ENCODE measurements around the gene CHST8.

CHST8 gene

DNA sequence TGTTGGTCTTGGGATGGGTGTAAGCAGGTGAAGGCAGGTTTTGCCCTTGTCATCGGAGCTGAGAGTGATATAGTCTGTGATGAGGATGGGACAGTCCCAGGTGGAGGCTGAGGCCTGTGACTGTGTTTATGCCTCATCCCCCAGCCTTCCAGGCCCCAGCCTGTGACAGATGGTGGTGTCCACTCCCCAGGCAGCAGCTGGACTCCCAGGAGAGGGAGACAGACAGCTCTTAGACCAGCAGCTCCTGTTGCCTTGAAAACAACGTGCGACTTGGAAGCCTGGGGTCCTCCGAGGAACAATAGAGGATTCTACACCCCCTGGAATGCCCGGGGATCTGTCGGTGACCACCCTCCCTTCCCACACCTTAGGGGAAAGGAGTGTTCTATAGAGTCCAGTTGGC is 63.8 kb downstream of the CHST8 start:
- Histone ChIP-seq H3K9ac (ENCODE audit: low read depth, low read length) (no peak overlapping the region), H3K9me3 (ENCODE audit: control insufficient read depth, insufficient read depth, low read length) (no peaks in the 10 kb centered on the region), H3K4me1 (ENCODE audit: control insufficient read depth, insufficient read depth, low read length) (peaks cover 3% of the 10 kb centered on the region; the same call in 1 of the 2 replicates), H3K4me3 (ENCODE audit: low read depth, low read length) (no peak overlapping the region), H3K27me3 (ENCODE audit: control insufficient read depth, insufficient read depth, low read length) (no peaks in the 10 kb centered on the region), H3K27ac (ENCODE audit: low read depth, low read length) (no peak overlapping the region), H3K36me3 (ENCODE audit: control insufficient read depth, insufficient read depth, low read length) (peaks cover 4% of the 10 kb centered on the region)

DNA sequence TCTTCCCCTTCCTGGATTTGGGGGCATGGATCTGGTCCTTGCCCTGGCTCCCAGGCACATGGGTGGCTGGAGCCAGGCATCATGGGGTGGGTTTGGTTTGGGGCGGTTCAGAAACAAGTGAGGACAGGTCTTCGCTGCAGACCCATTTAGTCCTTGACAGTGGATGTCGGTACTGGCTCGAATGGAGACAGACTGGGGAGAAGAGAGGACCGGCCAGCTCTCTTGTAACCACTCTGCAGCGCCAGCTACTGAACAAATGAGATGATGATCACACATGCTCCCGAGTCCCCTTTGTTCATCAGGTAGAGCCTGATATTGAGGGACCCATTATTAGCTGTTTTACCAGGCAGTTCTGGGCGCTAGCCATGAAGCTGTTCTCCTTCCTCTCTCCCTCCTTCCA is 64.5 kb downstream of the CHST8 start:
- H3K4me3 ChIP-seq (ENCODE audit: low read depth, low read length) = no peak overlapping the region
- H3K27ac ChIP-seq (ENCODE audit: low read depth, low read length) = no peak overlapping the region
- H3K9me3 ChIP-seq (ENCODE audit: control insufficient read depth, insufficient read depth, low read length) = no peaks in the 10 kb centered on the region
- H3K9ac ChIP-seq (ENCODE audit: low read depth, low read length) = no peak overlapping the region
- H3K36me3 ChIP-seq (ENCODE audit: control insufficient read depth, insufficient read depth, low read length) = peaks cover 4% of the 10 kb centered on the region
- H3K27me3 ChIP-seq (ENCODE audit: control insufficient read depth, insufficient read depth, low read length) = no peaks in the 10 kb centered on the region
- peaks cover 3% of the 10 kb centered on the region; the same call in 1 of the 2 replicates for H3K4me1 ChIP-seq (ENCODE audit: control insufficient read depth, insufficient read depth, low read length)

DNA sequence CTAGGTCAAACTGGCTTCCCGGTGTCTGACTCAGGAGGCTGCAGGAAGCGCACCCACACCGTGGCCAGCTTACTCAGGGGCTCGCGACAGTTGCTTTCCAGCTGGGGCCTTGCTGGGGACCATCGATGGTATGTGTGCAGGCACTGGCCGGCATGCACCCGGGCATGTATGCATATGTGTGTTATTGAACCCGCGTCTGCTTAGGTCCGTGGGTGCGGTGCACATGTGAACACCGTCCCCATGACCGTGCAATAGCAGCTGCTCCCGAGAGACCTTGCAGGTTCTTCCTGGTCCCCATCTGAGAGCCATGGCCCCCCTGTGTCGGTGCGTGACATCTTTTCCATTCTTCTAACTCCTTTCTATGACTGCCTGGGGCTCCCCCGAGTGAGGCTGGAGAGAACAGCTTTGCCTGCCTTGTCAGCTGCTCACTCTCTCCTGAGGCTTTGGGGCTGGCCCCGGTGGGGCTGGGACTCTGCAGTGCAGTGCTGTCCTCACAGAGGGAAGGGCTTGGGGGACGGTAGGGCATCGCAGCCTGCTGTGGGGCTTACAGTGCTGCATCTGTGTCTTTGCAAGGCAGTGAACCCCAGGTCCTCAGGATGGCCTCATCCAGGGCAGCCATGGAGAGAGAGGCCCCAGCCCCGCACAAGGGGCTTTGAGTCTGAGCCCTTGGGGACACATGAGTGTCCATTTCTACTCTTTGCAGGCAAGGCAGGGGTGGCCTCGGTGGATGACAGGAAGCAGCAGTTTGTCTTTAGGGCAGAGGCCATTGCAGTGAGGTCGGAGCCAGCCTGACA is 65.1 kb downstream of the CHST8 start:
- no peak overlapping the region for H3K27ac ChIP-seq (ENCODE audit: low read depth, low read length)
- no peaks in the 10 kb centered on the region for H3K27me3 ChIP-seq (ENCODE audit: control insufficient read depth, insufficient read depth, low read length)

DNA sequence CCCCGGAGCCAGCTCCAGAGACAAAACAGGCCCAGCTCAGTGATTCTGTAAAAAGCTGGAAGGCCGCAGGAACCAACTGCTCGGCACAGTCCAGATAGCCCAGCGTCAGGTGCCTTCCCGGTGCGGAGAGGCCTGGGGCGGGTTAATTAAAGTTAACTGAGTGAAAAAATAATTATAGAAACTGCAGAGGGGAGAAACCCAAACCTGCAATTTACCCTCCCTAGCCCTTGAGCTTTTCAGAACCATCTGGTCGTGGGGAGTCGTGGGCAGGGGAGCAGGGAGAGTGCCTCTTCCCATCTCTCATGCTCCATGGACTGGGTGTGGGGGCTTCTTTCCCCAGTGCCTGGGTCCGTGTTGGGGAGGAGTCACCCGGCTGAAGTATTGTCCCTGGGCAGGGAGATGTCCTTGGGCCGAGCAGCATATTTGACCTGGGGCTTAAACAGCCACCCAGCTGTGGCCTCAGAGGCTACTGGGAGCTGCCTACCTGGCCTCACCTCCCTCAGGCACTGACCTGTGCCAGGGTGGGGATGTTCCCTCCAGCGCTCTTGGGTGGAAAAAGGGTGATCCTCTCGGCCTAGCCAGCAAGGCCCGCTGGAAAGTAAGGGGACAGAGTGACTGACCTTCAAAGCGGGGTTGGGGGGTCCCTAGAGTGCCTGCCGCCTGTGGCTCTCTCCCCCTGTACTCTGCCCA is 65.9 kb downstream of the CHST8 start:
- Histone ChIP-seq H3K27me3 (ENCODE audit: control insufficient read depth, insufficient read depth, low read length) (no peaks in the 10 kb centered on the region), H3K9ac (ENCODE audit: low read depth, low read length) (no peak overlapping the region), H3K27ac (ENCODE audit: low read depth, low read length) (no peak overlapping the region), H3K9me3 (ENCODE audit: control insufficient read depth, insufficient read depth, low read length) (no peaks in the 10 kb centered on the region), H3K36me3 (ENCODE audit: control insufficient read depth, insufficient read depth, low read length) (peaks cover 4% of the 10 kb centered on the region), H3K4me3 (ENCODE audit: low read depth, low read length) (no peak overlapping the region), H3K4me1 (ENCODE audit: control insufficient read depth, insufficient read depth, low read length) (peaks cover 3% of the 10 kb centered on the region; the same call in 1 of the 2 replicates)

More for the DNA sequence above, 65.1 kb downstream of the CHST8 start:
- H3K4me1 ChIP-seq (ENCODE audit: control insufficient read depth, insufficient read depth, low read length) = peaks cover 3% of the 10 kb centered on the region; the same call in 1 of the 2 replicates
- H3K4me3 ChIP-seq (ENCODE audit: low read depth, low read length) = no peak overlapping the region
- no peaks in the 10 kb centered on the region for H3K9me3 ChIP-seq (ENCODE audit: control insufficient read depth, insufficient read depth, low read length)
- H3K9ac ChIP-seq (ENCODE audit: low read depth, low read length) = no peak overlapping the region
- H3K36me3 ChIP-seq (ENCODE audit: control insufficient read depth, insufficient read depth, low read length) = peaks cover 4% of the 10 kb centered on the region

DNA sequence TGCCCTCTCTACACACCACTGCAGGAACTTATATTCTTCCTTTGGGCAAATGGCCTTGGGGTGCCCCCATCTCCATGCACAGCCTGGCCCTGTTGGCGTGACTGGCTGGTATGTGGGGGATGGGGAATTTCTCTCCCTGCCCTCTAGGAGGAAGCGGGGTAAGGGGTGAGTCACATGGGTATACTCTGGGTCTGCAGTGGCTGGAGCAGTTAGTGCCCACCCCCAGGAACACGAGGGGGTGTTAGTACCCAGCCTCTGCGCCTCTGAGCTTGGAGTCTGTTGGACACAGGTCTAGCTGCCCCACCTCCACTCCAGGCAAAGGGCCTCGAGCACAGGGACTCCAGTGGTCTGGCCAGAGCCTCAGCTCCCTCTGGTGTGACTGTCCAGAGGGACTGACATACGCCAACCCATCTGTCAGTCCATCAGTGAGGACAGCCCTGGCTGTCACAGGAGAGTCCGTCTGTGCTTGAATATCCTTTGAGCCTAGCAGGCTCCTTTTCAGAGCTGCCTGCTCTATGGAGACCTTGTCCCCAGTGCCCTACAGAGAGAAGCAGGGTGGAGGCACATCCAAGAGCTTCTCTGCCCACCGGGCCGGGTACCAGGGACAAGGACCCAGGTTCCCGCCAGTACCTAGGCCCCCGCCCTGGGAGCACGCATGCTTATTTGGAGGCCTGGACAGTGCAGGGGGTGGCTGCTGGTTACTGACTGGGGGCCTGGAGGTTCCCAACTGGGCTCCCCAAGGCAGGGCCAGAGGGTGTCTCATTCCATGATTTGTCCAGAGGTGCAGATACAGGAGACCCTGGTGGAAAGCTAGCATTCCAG is 66.6 kb downstream of the CHST8 start:
- H3K9me3 ChIP-seq (ENCODE audit: control insufficient read depth, insufficient read depth, low read length) = no peaks in the 10 kb centered on the region
- H3K27me3 ChIP-seq (ENCODE audit: control insufficient read depth, insufficient read depth, low read length) = no peaks in the 10 kb centered on the region
- H3K36me3 ChIP-seq (ENCODE audit: control insufficient read depth, insufficient read depth, low read length) = peaks cover 4% of the 10 kb centered on the region
- H3K4me1 ChIP-seq (ENCODE audit: control insufficient read depth, insufficient read depth, low read length) = peaks cover 3% of the 10 kb centered on the region; the same call in 1 of the 2 replicates
- H3K27ac ChIP-seq (ENCODE audit: low read depth, low read length) = no peak overlapping the region
- no peak overlapping the region for H3K4me3 ChIP-seq (ENCODE audit: low read depth, low read length)
- no peak overlapping the region for H3K9ac ChIP-seq (ENCODE audit: low read depth, low read length)

DNA sequence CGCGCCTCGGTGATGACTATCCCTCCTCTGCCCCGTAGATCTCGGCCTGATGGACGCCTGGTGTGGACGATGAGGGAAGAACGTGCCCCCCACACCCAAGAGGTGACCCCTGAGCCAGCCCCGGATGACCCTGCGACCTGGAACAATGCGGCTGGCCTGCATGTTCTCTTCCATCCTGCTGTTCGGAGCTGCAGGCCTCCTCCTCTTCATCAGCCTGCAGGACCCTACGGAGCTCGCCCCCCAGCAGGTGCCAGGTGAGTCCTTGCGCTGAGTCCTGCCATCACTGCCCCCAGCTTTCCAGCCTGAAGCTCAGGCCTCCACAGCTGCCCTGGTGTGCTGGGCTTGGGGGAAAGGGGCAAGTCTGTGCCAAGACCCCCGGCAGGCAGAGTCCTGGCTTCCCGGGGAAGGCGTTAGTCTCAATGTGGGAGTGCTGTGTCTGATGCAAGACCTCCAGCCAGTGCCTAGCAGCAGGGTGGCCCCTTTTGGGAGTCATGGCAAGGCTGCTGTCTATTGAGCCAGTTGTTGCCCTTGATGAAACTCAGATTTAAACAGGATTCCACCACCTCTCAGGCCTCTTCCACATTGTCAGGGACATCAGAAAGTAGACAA is 67.5 kb downstream of the CHST8 start:
- H3K4me1 ChIP-seq (ENCODE audit: control insufficient read depth, insufficient read depth, low read length) = no peaks in the 10 kb centered on the region
- no peaks in the 10 kb centered on the region for H3K9me3 ChIP-seq (ENCODE audit: control insufficient read depth, insufficient read depth, low read length)
- H3K36me3 ChIP-seq (ENCODE audit: control insufficient read depth, insufficient read depth, low read length) = peaks cover 4% of the 10 kb centered on the region
- no peaks in the 10 kb centered on the region for H3K27me3 ChIP-seq (ENCODE audit: control insufficient read depth, insufficient read depth, low read length)
- H3K9ac ChIP-seq (ENCODE audit: low read depth, low read length) = no peak overlapping the region
- no peak overlapping the region for H3K27ac ChIP-seq (ENCODE audit: low read depth, low read length)
- H3K4me3 ChIP-seq (ENCODE audit: low read depth, low read length) = no peak overlapping the region

DNA sequence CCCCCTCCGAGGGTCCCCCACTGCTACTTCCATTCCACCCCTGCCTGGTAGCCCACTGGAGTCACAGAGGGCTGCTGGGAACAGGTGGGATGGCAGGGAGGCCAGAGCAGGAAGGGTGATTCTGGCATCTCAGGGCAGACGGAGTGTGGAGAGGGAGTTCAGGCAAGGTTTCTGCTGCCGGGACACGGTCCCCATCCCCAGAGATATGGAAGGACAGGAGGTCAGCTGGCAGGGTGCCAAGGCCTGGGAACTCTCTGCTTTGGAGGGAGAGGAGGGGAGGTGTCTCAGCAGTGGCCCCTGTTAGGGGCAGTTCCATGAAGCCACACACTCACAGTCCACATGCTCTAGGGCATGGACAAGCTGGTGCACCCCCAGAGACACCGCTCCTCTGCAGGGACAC is 68.1 kb downstream of the CHST8 start:
- Histone ChIP-seq H3K9ac (ENCODE audit: low read depth, low read length) (no peak overlapping the region), H3K27ac (ENCODE audit: low read depth, low read length) (no peak overlapping the region), H3K36me3 (ENCODE audit: control insufficient read depth, insufficient read depth, low read length) (peaks cover 4% of the 10 kb centered on the region), H3K27me3 (ENCODE audit: control insufficient read depth, insufficient read depth, low read length) (no peaks in the 10 kb centered on the region), H3K4me1 (ENCODE audit: control insufficient read depth, insufficient read depth, low read length) (no peaks in the 10 kb centered on the region), H3K4me3 (ENCODE audit: low read depth, low read length) (no peak overlapping the region), H3K9me3 (ENCODE audit: control insufficient read depth, insufficient read depth, low read length) (no peaks in the 10 kb centered on the region)

DNA sequence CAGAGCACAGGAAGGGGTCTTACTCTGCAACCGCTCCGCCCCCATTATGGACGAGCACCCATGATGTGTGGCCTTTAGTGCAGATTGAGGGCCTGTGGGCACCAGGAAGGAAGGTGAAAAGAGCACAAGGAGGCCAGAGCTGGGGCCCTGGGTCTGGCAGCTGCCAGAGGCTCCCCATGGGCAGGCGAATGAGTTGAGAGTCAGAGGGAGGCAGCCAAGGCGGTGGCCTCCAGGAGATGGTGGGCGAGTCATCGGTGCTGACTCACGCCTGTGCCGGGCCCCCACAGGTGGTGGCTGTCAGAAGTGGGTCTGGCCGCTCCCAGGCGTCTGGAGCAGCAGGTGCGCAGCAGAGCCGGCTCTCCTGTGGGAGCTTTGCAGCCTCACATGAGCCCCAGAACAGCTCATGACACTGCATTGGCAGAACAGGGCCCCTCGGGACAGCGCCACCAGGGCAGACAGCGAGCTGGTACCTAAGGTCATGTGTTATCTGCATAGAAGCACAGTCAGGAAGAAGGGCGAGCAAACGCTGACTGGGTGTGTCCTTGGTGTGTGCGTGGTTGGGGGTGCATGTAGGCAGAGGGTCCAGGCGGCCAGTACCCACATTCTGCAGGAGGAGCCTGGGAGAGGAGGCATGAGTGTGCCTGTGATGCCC is 68.8 kb downstream of the CHST8 start:
- no peaks in the 10 kb centered on the region for H3K9me3 ChIP-seq (ENCODE audit: control insufficient read depth, insufficient read depth, low read length)
- no peak overlapping the region for H3K9ac ChIP-seq (ENCODE audit: low read depth, low read length)
- H3K36me3 ChIP-seq (ENCODE audit: control insufficient read depth, insufficient read depth, low read length) = peaks cover 4% of the 10 kb centered on the region
- no peak overlapping the region for H3K27ac ChIP-seq (ENCODE audit: low read depth, low read length)
- no peaks in the 10 kb centered on the region for H3K27me3 ChIP-seq (ENCODE audit: control insufficient read depth, insufficient read depth, low read length)
- H3K4me1 ChIP-seq (ENCODE audit: control insufficient read depth, insufficient read depth, low read length) = no peaks in the 10 kb centered on the region
- H3K4me3 ChIP-seq (ENCODE audit: low read depth, low read length) = no peak overlapping the region

DNA sequence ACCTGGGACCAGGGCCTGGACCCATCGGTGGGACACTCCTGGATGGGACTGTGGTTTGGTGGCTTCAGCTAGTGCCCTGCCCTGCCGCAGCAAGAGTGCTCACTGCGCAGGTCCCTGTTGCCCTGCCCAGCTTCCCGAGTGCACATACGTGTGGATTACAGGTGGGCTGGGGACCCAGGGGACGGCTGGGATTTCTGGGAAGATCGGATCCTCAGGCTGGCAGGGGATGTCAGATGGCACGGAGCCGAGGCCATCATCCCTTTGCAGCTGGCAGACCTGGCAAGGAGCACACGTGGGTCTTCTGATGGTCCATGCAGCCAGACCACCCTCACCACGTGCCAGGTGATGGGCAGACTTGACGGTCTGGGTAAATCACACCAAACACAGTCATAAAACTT is 69.3 kb downstream of the CHST8 start:
- Histone ChIP-seq H3K4me1 (ENCODE audit: control insufficient read depth, insufficient read depth, low read length) (no peaks in the 10 kb centered on the region), H3K9ac (ENCODE audit: low read depth, low read length) (no peak overlapping the region), H3K36me3 (ENCODE audit: control insufficient read depth, insufficient read depth, low read length) (peaks cover 4% of the 10 kb centered on the region), H3K27me3 (ENCODE audit: control insufficient read depth, insufficient read depth, low read length) (no peaks in the 10 kb centered on the region), H3K9me3 (ENCODE audit: control insufficient read depth, insufficient read depth, low read length) (no peaks in the 10 kb centered on the region), H3K4me3 (ENCODE audit: low read depth, low read length) (no peak overlapping the region), H3K27ac (ENCODE audit: low read depth, low read length) (no peak overlapping the region)

DNA sequence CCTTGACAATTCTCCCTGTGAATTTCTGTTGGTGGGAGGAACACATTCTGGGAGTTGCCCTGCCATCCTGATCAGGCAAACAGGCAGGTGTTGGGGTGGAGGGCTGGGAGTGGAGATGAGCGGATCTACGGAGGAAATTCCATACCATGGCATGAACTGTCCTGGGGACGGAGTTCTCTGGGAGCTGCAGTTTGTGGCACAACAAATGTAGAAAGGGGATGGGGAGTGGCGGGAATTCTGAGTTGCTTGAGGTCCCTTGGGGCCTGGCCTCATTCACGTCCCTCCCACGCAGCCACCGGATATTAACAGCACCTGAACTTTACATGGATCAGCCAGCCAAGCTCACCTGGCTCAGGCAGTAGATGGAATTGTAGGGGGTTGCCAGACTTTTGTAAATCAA is 70.0 kb downstream of the CHST8 start:
- no peak overlapping the region for H3K27ac ChIP-seq (ENCODE audit: low read depth, low read length)
- H3K4me3 ChIP-seq (ENCODE audit: low read depth, low read length) = no peak overlapping the region
- no peaks in the 10 kb centered on the region for H3K4me1 ChIP-seq (ENCODE audit: control insufficient read depth, insufficient read depth, low read length)

More for the DNA sequence above, 70.0 kb downstream of the CHST8 start:
- no peak overlapping the region for H3K9ac ChIP-seq (ENCODE audit: low read depth, low read length)
- peaks cover 4% of the 10 kb centered on the region for H3K36me3 ChIP-seq (ENCODE audit: control insufficient read depth, insufficient read depth, low read length)
- H3K9me3 ChIP-seq (ENCODE audit: control insufficient read depth, insufficient read depth, low read length) = no peaks in the 10 kb centered on the region
- no peaks in the 10 kb centered on the region for H3K27me3 ChIP-seq (ENCODE audit: control insufficient read depth, insufficient read depth, low read length)

Measured in HUES48 (cell line).